Measurements from ENCODE around the gene IL12RB2.

IL12RB2 gene

GRCh38 chr1:67348586-67349252 is 41.0 kb downstream of the IL12RB2 start:
- ChIA-PET CTCF (interaction anchor here (0.6 to 11.6 kb wide), 23 partner anchors 8 to 164 kb away, joined by 3 to 244 read pairs (median 8); partner anchors contain the start of gene SERBP1), POLR2A (no interaction called here)
- no peak for TF ChIP-seq CTCF (IDR thresholded peaks at IDR 0.05; ENCODE audit: insufficient read depth, low read length, missing control alignments)
- H3K4me3 ChIP-seq (ENCODE audit: low read depth, low read length), result no peak overlapping the region
- DNase-seq (ENCODE audit: low read depth, low spot score), result no peak

- no peak for DNase-seq (ENCODE audit: low read depth, low spot score)
- POLR2A ChIA-PET, result no interaction called here
- CTCF ChIA-PET, result interaction anchor here (0.7 to 11.6 kb wide), 3 partner anchors 138 to 150 kb away, joined by 3 to 244 read pairs (median 90); no protein-coding TSS in a partner anchor
Measured at GRCh38 chr1:67350783-67351182, 43.1 kb downstream of the IL12RB2 start.

GRCh38 chr1:67352211-67352610 is 44.5 kb downstream of the IL12RB2 start:
- TF ChIP-seq CTCF (IDR thresholded peaks at IDR 0.05; ENCODE audit: insufficient read depth, low read length, missing control alignments), result no peak
- DNase-seq (ENCODE audit: low read depth, low spot score), result no peak
- H3K4me3 ChIP-seq (ENCODE audit: low read depth, low read length), result no peak overlapping the region
- ChIA-PET POLR2A (no interaction called here), CTCF (interaction anchor here (7.9 to 11.6 kb wide), 2 partner anchors 136 to 148 kb away, joined by 90 to 244 read pairs; no protein-coding TSS in a partner anchor)

More at GRCh38 chr1:67350783-67351182, 43.1 kb downstream of the IL12RB2 start:
- H3K4me3 ChIP-seq (ENCODE audit: low read depth, low read length), result no peak overlapping the region
- no peak for TF ChIP-seq CTCF (IDR thresholded peaks at IDR 0.05; ENCODE audit: insufficient read depth, low read length, missing control alignments)

GRCh38 chr1:67355745-67356424 is 48.2 kb downstream of the IL12RB2 start:
- TF ChIP-seq CTCF (IDR thresholded peaks at IDR 0.05; ENCODE audit: insufficient read depth, low read length, missing control alignments), result no peak
- H3K4me3 ChIP-seq (ENCODE audit: low read depth, low read length), result no peak overlapping the region
- CTCF ChIA-PET, result interaction anchor here (0.9 to 4.2 kb wide), 5 partner anchors 8 to 151 kb away, joined by 3 to 20 read pairs (median 14); no protein-coding TSS in a partner anchor
- DNase-seq (ENCODE audit: low read depth, low spot score), result peak; percentile 82
- POLR2A ChIA-PET, result interaction anchor here (0.6 kb wide), 1 partner anchor 74 kb away, joined by 3 read pairs; no protein-coding TSS in a partner anchor

- POLR2A ChIA-PET, result no interaction called here
- TF ChIP-seq CTCF (IDR thresholded peaks at IDR 0.05; ENCODE audit: insufficient read depth, low read length, missing control alignments), result no peak
- CTCF ChIA-PET, result interaction anchor here (1.0 kb wide), 1 partner anchor 14 kb away, joined by 6 read pairs; no protein-coding TSS in a partner anchor
- H3K4me3 ChIP-seq (ENCODE audit: low read depth, low read length), result no peak overlapping the region
- DNase-seq (ENCODE audit: low read depth, low spot score), result no peak
Measured at GRCh38 chr1:67359592-67359991, 51.9 kb downstream of the IL12RB2 start.

GRCh38 chr1:67361641-67362040 is 54.0 kb downstream of the IL12RB2 start:
- no peak for DNase-seq (ENCODE audit: low read depth, low spot score)
- CTCF ChIA-PET, result no interaction called here
- no peak for TF ChIP-seq CTCF (IDR thresholded peaks at IDR 0.05; ENCODE audit: insufficient read depth, low read length, missing control alignments)
- POLR2A ChIA-PET, result no interaction called here
- no peak overlapping the region for H3K4me3 ChIP-seq (ENCODE audit: low read depth, low read length)

All from AG04449 (cell line).